NCI-H187 treated with DMSO at 0.1 percent for 48 hours (cell line): ENCODE measurements around the gene DCAF15.

ENCODE experiments used
- DNase-seq: peaks from one replicate; lab custom pipeline; 2025; lab: John Stamatoyannopoulos, UW

DCAF15 gene

DNA sequence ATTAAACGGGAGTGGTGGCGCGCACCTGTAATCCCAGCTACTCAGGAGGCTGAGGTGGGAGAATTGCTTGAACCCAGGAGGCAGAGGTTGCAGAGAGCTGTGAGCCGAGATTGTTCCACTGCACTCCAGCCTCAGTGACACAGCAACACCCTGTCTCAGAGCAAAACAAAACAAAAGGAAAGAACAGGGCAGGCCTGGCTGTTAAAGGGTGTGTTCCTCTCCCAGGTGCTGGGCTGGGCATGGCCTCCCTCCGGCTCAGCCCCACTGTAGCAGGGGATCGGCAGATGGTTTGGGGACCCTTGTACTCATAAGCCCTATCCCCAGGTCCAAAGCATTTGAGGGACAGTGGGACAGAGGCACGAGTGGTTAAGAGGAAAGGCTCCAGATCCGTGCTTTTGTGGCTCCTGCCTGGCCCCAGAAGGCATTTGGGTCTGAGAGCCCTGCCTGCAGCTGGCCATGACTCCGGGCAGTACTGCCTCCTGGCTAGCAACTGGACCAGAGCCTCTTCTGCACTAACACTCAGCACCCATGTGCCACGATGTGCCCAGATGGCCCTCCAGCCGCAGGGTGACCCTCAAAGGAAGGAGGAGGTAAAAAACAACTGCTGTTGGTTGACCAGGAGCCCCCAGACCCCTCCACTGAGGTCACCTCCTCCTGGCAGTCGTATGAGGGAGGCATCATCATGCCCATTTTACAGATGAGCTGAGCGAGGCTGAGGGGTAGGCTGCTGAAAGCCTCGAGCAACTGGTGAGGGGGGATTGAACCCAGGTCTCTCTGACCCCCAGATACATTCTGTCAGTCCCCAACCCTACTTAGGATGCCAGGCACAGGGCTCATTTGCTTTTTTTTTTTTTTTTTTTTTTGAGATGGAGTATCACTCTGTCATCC is 43.8 kb downstream of the DCAF15 start:
- no peak for DNase-seq

- no peak for DNase-seq
Observed at GRCh38 chr19:13996928-13997630, 44.8 kb downstream of the DCAF15 start.

DNA sequence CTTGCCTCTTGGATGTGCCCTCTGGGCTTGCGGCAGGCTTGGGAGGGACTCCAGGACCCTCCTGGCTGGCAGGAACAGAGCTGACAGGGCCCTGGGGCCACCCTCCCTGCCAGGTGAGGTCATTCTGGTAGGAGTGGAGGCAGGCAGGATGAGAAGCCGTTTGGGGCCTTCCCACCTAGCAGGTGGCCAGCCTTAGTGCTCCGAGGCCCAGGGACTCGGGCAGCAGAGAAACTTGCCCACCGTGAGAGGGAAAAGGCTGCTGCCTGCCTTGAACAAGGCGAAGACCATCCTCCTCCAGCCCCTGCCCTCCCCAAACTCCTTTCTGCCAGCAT is 45.3 kb downstream of the DCAF15 start:
- DNase-seq: no peak

DNA sequence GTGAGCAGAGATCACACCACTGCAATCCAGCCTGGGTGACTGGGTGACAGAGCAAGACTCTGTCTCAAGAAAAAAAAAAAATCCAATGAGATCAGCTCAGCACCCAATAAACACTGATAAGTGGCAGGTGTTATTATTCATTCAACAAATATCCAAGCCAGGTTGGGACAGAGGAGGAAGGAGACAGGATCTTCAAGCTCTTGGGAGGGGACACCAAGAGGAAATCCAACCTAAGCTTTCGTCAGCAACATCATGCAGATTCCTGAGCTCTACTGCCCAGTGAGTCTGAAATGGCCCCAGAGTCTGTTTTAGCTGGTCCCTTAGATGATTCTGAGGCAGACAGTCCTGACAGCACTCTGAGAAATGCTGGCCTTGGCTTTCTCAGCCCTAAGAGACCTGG is 46.1 kb downstream of the DCAF15 start:
- no peak for DNase-seq

- DNase-seq: no peak
Observed at GRCh38 chr19:13999085-13999484, 46.8 kb downstream of the DCAF15 start.

DNA sequence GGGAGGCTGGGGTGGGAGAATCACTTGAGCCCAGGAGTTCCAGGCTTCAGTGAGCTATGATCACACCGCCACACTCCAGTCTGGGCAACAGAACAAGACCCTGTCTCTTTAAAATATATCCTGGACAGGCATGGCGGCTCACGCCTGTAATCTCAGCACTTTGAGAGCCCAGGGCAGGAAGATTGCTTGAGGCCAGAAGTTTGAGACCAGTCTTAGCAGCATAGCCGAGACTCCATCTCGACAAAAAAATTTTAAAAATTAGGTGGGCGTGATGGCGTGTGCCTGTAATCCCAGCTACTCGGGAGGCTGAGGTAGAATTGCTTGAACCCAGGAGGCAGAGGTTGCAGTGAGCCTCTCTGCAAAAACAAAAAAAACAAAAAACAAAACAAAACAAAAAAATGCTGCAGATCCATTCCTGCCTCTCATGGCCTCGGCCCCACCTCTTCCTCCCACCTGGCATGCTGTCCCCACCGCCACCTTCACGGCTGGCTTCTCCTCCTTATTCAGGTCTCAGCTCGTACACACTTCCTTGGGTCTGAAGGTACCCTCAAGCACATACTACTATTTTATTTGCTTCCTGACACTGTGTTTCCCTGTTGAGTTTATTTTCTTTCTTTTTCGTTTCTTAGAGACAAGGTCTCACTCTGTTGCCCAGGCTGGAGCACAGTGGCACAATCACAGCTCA is 48.5 kb downstream of the DCAF15 start:
- DNase-seq: no peak

DNA sequence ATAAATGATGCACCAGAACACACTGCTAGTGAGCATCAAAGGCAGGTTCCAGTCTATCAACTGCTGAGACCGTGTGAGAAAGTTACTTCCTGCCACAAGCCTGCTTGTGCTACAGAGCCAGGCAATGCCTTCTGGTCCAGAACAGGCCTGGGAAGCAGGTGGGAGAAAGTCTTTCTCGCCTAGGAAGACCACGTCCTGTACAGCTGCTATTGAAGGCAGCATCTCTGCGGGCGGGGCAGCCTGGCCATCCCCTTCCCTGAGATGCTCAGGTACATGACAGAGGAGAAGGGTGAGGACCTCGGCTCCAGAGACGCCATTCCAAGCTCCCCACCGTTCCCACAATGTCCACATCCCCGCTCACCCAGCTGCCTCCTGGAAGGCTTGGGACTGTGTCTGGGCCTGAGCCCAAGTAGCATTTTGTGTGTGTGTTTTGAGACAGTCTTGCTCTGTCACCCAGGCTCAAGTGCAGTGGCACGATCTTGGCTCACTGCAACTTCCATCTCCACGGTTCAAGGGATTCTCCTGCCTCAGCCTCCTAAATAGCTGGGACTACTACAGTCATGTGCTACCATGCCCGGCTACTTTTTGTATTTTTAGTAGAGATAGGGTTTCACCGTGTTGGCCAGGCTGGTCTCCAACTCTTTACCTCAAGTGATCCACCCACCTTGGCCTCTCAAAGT is 50.4 kb downstream of the DCAF15 start:
- no peak for DNase-seq

DNA sequence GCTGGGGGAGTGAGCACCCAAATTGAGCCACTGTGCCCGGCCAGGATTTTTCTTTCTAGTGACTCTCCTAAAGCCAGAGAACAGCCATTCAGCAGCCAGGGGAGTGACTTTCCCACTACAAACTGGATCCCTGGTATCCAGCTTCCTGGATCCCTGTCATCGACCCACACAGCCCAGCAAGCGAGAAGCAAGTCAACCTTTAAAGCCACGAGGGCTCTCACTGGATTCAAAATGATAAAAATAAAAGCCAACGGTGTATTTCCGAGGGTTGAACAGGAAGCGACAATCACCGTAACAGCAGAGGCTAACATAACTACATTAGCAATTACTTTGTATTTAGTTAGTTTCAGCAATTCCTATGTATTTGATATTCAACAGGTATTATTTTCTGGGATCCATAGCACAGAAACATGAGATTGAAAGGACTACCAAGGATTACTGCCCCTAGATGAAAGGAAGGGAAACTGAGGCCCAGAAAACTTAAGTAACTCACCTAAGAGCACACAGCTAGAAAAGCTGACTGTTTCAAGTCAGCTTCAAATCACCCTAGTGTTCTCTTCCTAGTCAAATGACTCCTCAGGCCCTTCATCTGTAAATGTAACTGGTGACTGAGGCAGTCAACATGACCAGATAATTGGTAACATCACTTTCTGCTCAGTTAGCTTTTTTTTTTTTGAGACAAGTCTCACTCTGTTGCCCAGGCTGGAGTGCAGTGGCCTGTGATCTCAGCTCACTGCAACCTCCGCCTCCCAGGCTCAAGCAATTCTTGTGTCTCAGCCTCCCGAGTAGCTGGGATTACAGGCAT is 51.1 kb downstream of the DCAF15 start:
- no peak for DNase-seq

GRCh38 chr19:14004619-14005348 is 52.5 kb downstream of the DCAF15 start:
- no peak for DNase-seq

GRCh38 chr19:14005349-14006084 is 53.2 kb downstream of the DCAF15 start:
- no peak for DNase-seq

- DNase-seq: peak; percentile 93
Observed at GRCh38 chr19:14006085-14006765, 53.9 kb downstream of the DCAF15 start, which contains the start of gene RFX1. Gene RFX1 (minus strand): TSS chr19:14006320. CDS start chr19:13993843, 12,477 bp downstream.

GRCh38 chr19:14006766-14007562 is 54.7 kb downstream of the DCAF15 start:
- no peak for DNase-seq
